Breast epithelium (tissue), 4 donors: ENCODE results near the gene PCBP3. TPM values are rescaled to one million over a fixed set of nuclear protein-coding genes. Genes with fewer than 3 reads are reported as not detected.

Experiments used
- DNase-seq, 2 donors: peaks; one replicate each; pipeline ENCODE4 v3.0.0-alpha.2; 2019; ENCODE audit warnings: low spot score in 2 of 2
- H3K27ac ChIP-seq, 2 donors: fragments of 200-600 bp; sonication (generic) in 1 of 2; one replicate each; pipeline ENCODE4 v1.5.1; 2016 to 2019; ENCODE audit warnings: mild to moderate bottlenecking in 1 of 2
- H3K27me3 ChIP-seq, 2 donors: fragments of 200-600 bp; sonication (generic) in 1 of 2; one replicate each; pipeline versions ENCODE4 v1.5.1 to v1.6.0; 2017 to 2019; ENCODE audit warnings: control low read depth in 1 of 2, mild to moderate bottlenecking in 1 of 2
- H3K36me3 ChIP-seq: fragments of 200-600 bp; one replicate; pipeline ENCODE4 v1.5.1; 2019
- H3K4me1 ChIP-seq, 2 donors: fragments of 200-600 bp; sonication (generic); one replicate each; pipeline ENCODE4 v1.5.1; 2016 to 2019; ENCODE audit warnings: control low read depth in 1 of 2
- H3K4me3 ChIP-seq, 3 donors: fragments of 200-600 bp; sonication (generic); 1 replicate in 2 of 3; 2 replicates in 1 of 3; pipeline ENCODE4 v1.5.1; 2016 to 2019; ENCODE audit warnings: mild to moderate bottlenecking in 3 of 3, moderate library complexity in 2 of 3
- H3K9me3 ChIP-seq, 2 donors: fragments of 200-600 bp; sonication (generic) in 1 of 2; one replicate each; pipeline ENCODE4 v1.5.1; 2016 to 2019; ENCODE audit warnings: control low read depth in 1 of 2
- POLR2A ChIP-seq: fragments of 450-650 bp; IDR thresholded peaks from one replicate; pipeline ENCODE4 v1.6.1; 2016; ENCODE audit warnings: antibody characterized with exemption, mild to moderate bottlenecking, moderate library complexity
- POLR2AphosphoS5 ChIP-seq, 3 donors: sonication (generic); formaldehyde crosslinking; IDR thresholded peaks; one replicate each; pipeline ENCODE4 v1.6.1; 2017; ENCODE audit warnings: antibody characterized with exemption in 3 of 3
- intact Hi-C: fragments of 100-400 bp; cut with DNase I; formaldehyde crosslinking; loops from one replicate; pipeline ENCODE4 v1.15.1; 2023; ENCODE audit warnings: low total_unique reads
- total RNA-seq, 3 donors: library from RNA; depleted of rRNA; stranded (reverse); fragments of >200 nt; gene quantifications; one replicate each; pipeline ENCODE4 v1.1.0, GENCODE V29; 2016
- TF ChIP-seq, protein P1 (sequence below), 3 donors: fragments of 450-650 bp; IDR thresholded peaks; one replicate each; pipeline ENCODE4 v1.5.1; 2016 to 2017; ENCODE audit warnings: antibody characterized with exemption in 3 of 3, mild to moderate bottlenecking in 3 of 3, moderate library complexity in 3 of 3

Gene PCBP3
- total RNA-seq, 3 donors from 2014 or later, result 3.4 to 13.8 (median 4.6) TPM

DNA sequence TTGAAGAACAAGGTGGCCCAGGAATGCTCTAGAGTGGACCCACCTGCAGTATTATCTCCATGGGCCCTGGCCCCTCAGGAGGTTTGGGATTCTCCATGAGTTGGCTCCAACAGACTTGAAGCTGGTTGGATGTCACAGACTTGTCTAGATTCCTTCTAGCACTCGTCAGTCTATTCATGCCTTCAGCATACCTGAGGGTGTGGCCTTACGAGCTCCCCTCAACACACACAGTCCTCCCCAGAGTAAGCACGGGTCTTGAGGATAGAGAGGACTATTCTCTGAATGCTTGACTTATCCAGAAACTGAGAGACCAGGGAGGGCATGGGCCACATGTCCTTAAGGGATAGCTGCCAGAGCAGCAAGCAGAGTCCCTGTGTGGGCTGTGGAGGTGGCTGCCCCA lies 292.1 kb downstream of the PCBP3 start:
- H3K4me3 ChIP-seq, result no peak overlapping the region
- TF ChIP-seq, protein P1, sequence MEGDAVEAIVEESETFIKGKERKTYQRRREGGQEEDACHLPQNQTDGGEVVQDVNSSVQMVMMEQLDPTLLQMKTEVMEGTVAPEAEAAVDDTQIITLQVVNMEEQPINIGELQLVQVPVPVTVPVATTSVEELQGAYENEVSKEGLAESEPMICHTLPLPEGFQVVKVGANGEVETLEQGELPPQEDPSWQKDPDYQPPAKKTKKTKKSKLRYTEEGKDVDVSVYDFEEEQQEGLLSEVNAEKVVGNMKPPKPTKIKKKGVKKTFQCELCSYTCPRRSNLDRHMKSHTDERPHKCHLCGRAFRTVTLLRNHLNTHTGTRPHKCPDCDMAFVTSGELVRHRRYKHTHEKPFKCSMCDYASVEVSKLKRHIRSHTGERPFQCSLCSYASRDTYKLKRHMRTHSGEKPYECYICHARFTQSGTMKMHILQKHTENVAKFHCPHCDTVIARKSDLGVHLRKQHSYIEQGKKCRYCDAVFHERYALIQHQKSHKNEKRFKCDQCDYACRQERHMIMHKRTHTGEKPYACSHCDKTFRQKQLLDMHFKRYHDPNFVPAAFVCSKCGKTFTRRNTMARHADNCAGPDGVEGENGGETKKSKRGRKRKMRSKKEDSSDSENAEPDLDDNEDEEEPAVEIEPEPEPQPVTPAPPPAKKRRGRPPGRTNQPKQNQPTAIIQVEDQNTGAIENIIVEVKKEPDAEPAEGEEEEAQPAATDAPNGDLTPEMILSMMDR (IDR thresholded peaks at IDR 0.05), result no peak
- intact Hi-C loops, result no loop called here
- H3K27me3 ChIP-seq, result no peaks in the 10 kb centered on the region
- no peaks in the 10 kb centered on the region for H3K36me3 ChIP-seq
- H3K4me1 ChIP-seq, result no peaks in the 10 kb centered on the region
- no peak for DNase-seq
- no peak overlapping the region for H3K27ac ChIP-seq
- H3K9me3 ChIP-seq, result peaks cover 20 to 44% of the 10 kb centered on the region in 2 donors

DNA sequence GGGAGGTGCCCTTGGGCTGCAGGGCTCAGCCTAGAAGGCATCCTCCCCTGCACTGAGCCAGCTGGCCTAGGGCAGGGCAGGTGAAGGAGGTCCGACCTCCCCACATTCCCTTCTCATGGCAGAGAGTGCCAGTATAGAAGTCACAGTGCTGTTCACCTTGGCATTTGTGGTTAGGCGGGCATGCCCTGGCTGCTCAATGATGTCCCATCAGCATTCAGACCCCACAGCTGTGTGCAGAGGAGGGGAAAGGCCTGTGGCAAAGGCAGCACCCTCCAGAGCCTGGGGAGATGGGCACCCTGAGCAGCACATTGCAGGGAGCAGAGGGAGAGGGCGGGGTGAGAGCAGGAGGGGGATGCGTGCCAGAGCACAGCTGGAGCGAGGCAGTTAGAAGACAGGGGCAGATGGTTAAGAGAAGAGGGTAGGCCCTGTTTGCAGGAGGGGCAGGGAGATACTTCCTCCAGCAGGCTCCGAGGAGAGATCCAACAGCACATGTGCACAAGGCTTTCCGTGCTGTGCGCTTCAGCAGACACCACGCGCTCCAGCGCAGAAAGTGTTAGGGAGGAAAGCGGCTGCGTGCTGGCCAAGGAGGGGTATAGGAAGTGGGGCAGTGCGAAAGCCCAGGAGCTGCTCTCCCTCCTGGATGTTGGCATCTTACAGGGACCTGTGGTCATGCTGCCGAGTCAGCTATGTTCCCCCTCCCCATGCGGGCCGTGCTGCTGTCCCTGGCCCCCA lies 294.4 kb downstream of the PCBP3 start:
- Histone ChIP-seq H3K36me3 (no peaks in the 10 kb centered on the region), H3K4me1 (no peaks in the 10 kb centered on the region), H3K4me3 (no peak overlapping the region), H3K27ac (no peak overlapping the region), H3K27me3 (no peaks in the 10 kb centered on the region), H3K9me3 (peaks cover 20 to 44% of the 10 kb centered on the region in 2 donors)
- TF ChIP-seq POLR2A (no peak), POLR2AphosphoS5 (IDR thresholded peaks at IDR 0.05) (no peak)
- TF ChIP-seq, protein P1 (IDR thresholded peaks at IDR 0.05), result no peak
- intact Hi-C loops, result loop anchor here (1.0 kb wide), 1 partner anchor 23 kb away; no protein-coding TSS in a partner anchor
- DNase-seq, result no peak

DNA sequence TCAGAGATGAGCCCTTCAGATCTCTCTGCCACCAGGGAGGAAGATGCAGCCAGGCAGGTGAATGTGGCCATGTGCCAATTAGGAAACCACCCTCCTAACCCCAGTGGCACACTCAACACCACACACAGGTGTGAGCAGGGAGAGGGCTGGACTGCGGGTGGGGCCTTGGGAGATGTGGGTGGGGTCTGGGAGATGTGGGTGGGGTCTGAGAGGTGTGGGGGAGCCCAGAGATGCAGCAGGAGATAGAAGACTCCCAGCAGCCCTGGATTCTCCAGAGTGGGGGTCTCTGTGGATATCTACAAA lies 294.9 kb downstream of the PCBP3 start:
- H3K4me1 ChIP-seq, result no peaks in the 10 kb centered on the region
- TF ChIP-seq POLR2A (no peak), POLR2AphosphoS5 (IDR thresholded peaks at IDR 0.05) (no peak)
- TF ChIP-seq, protein P1 (IDR thresholded peaks at IDR 0.05), result no peak
- peaks cover 20 to 44% of the 10 kb centered on the region in 2 donors for H3K9me3 ChIP-seq
- DNase-seq, result no peak
- no peaks in the 10 kb centered on the region for H3K36me3 ChIP-seq
- H3K27me3 ChIP-seq, result no peaks in the 10 kb centered on the region
- intact Hi-C loops, result loop anchor here (1.0 kb wide), 1 partner anchor 23 kb away; no protein-coding TSS in a partner anchor
- H3K27ac ChIP-seq, result no peak overlapping the region
- no peak overlapping the region for H3K4me3 ChIP-seq

DNA sequence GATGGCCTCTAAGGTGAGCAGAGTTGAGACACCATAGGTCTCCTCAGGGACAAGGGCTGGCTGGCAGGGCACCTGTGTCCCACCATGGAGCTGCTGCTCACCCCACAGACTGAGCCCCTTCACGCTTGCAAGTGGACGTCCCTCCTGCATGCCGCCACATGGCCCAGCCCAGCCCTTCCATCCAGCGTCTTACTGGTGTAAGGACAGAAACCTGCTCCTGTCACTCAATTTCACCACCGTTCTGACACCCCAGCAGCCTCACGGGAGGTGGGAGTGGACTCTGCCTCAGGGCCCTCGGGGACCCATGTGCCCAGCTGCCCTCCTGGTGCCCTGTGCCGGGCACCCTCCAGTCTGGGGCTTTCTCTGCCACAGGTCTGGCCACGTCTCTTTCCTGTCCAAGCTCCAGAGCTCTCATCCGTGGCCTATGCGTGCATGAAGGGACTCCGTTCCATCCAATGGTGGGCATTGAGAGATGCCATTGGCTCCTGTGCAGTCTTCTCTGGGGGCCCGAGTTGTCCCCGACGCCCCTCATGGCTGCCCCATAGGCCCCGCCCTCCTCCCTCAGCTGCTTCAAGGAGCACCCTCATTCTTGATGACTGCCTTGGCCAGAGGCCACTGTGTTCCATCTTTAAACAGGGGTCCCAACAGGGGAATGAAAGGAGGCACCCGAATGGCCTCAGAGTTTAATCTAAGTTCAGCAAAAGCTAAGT lies 295.4 kb downstream of the PCBP3 start:
- H3K4me1 ChIP-seq, result no peaks in the 10 kb centered on the region
- H3K36me3 ChIP-seq, result no peaks in the 10 kb centered on the region
- H3K27me3 ChIP-seq, result no peaks in the 10 kb centered on the region
- DNase-seq, result no peak
- H3K27ac ChIP-seq, result no peak overlapping the region
- peaks cover 18 to 39% of the 10 kb centered on the region in 2 donors for H3K9me3 ChIP-seq
- H3K4me3 ChIP-seq, result no peak overlapping the region
- intact Hi-C loops, result loop anchor here (1.0 kb wide), 1 partner anchor 24 kb away; no protein-coding TSS in a partner anchor
- no peak for TF ChIP-seq POLR2A

DNA sequence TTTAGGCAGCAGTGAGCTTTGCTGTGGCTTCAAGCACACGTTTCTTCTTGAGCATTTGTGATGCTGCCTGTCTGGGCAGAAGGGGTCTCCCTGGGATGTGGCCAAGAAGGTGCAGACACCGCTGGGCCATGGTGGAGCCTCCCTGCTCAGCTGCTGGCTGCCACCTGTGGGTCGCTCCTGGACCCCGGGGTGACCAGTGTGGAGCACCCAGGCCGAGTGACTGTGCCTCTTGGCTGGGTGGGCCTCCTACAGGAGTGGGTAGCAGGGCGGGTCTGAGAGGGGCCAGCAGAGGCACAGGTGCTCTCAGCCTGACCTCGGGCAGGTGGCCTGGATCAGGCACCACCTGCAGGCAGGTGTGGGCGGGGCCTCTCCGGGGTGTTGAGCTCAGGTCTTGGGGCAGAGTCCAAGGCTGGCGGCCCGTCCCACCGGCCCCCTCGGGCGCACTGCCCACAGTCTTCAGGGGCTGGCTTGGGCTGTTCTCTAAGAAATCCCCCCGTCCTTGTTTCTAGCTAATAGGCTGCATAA lies 296.1 kb downstream of the PCBP3 start:
- no peak for DNase-seq
- Histone ChIP-seq H3K4me3 (no peak overlapping the region), H3K36me3 (no peaks in the 10 kb centered on the region), H3K27ac (no peak overlapping the region), H3K9me3 (peaks cover 16 to 33% of the 10 kb centered on the region in 2 donors), H3K4me1 (no peaks in the 10 kb centered on the region), H3K27me3 (no peaks in the 10 kb centered on the region)
- TF ChIP-seq, protein P1 (IDR thresholded peaks at IDR 0.05), result no peak
- TF ChIP-seq POLR2AphosphoS5 (IDR thresholded peaks at IDR 0.05) (no peak), POLR2A (no peak)
- intact Hi-C loops, result no loop called here
